Measurements from ENCODE around the gene MNDA.

Gene MNDA

GRCh38 chr1:158814970-158815369 lies 16.2 kb upstream of the MNDA start:
- H3K4me3 ChIP-seq (ENCODE audit: low read depth, low read length) = no peak overlapping the region
- TF ChIP-seq, protein P1, sequence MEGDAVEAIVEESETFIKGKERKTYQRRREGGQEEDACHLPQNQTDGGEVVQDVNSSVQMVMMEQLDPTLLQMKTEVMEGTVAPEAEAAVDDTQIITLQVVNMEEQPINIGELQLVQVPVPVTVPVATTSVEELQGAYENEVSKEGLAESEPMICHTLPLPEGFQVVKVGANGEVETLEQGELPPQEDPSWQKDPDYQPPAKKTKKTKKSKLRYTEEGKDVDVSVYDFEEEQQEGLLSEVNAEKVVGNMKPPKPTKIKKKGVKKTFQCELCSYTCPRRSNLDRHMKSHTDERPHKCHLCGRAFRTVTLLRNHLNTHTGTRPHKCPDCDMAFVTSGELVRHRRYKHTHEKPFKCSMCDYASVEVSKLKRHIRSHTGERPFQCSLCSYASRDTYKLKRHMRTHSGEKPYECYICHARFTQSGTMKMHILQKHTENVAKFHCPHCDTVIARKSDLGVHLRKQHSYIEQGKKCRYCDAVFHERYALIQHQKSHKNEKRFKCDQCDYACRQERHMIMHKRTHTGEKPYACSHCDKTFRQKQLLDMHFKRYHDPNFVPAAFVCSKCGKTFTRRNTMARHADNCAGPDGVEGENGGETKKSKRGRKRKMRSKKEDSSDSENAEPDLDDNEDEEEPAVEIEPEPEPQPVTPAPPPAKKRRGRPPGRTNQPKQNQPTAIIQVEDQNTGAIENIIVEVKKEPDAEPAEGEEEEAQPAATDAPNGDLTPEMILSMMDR (IDR thresholded peaks at IDR 0.05; ENCODE audit: borderline replicate concordance, insufficient read depth, low read depth, low read length) = no peak

GRCh38 chr1:158818560-158818959 lies 12.6 kb upstream of the MNDA start:
- TF ChIP-seq, protein P1 (IDR thresholded peaks at IDR 0.05; ENCODE audit: borderline replicate concordance, insufficient read depth, low read depth, low read length) = no peak
- H3K4me3 ChIP-seq (ENCODE audit: low read depth, low read length) = no peak overlapping the region

DNA sequence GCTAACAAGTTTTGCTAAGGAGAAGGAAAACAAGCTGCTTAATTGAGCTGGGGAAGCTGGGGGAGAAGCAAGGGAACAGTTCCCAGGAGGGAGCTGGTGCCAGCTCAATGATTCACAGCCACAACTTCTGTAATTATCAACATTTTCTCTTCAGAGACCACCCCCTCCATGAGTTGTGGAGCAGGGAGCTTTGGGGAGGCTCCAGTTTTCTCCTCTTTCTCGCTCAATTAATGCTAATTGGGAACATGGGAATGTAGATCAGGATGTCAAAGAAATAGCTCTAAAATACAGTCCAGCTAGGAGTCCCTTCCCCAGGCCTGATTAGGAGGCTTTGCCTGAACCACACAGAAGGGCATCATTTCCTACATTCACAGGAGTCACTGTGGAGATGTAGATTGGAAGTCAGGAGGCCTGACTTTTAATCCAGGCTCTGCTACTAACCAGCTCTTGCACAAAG lies 12.1 kb upstream of the MNDA start:
- H3K4me3 ChIP-seq (ENCODE audit: low read depth, low read length) = no peak overlapping the region
- TF ChIP-seq, protein P1 (IDR thresholded peaks at IDR 0.05; ENCODE audit: borderline replicate concordance, insufficient read depth, low read depth, low read length) = no peak

GRCh38 chr1:158819461-158820443 lies 11.4 kb upstream of the MNDA start:
- TF ChIP-seq, protein P1 (IDR thresholded peaks at IDR 0.05; ENCODE audit: borderline replicate concordance, insufficient read depth, low read depth, low read length) = no peak
- H3K4me3 ChIP-seq (ENCODE audit: low read depth, low read length) = no peak overlapping the region

- TF ChIP-seq, protein P1 (IDR thresholded peaks at IDR 0.05; ENCODE audit: borderline replicate concordance, insufficient read depth, low read depth, low read length) = no peak
Measured at GRCh38 chr1:158821723-158822122, 9.4 kb upstream of the MNDA start.

GRCh38 chr1:158830074-158830677 lies 975 bp upstream of the MNDA start:
- no peak overlapping the region for H3K4me3 ChIP-seq (ENCODE audit: low read depth, low read length)
- TF ChIP-seq, protein P1 (IDR thresholded peaks at IDR 0.05; ENCODE audit: borderline replicate concordance, insufficient read depth, low read depth, low read length) = no peak

More at GRCh38 chr1:158821723-158822122, 9.4 kb upstream of the MNDA start:
- no peak overlapping the region for H3K4me3 ChIP-seq (ENCODE audit: low read depth, low read length)
